ES-I3 (cell line): ENCODE data around the gene NCK1.
"Not testable (repeated sequence)": the region's sequence is repeated elsewhere in the genome, so short reads cannot be mapped to it uniquely, and the experiment has no call there.

Experiments
- H3K36me3 ChIP-seq: 2 replicates; pipeline ENCODE4 v1.6.1; 2013; ENCODE audit warnings: mild to moderate bottlenecking, low read length, control low read depth, moderate library complexity; ENCODE audit not compliant: insufficient read depth
- H3K4me1 ChIP-seq: 2 replicates; pipeline ENCODE4 v1.6.1; 2013; ENCODE audit warnings: mild to moderate bottlenecking, control low read depth, low read length; ENCODE audit not compliant: insufficient read depth
- H3K9ac ChIP-seq: 2 replicates; pipeline ENCODE4 v1.6.1; 2013; ENCODE audit warnings: low read depth, mild to moderate bottlenecking, low read length, moderate library complexity
- H3K9me3 ChIP-seq: 2 replicates; pipeline ENCODE4 v1.6.1; 2013; ENCODE audit warnings: mild to moderate bottlenecking, low read length, moderate library complexity; ENCODE audit not compliant: control insufficient read depth, insufficient read depth

The NCK1 gene

DNA sequence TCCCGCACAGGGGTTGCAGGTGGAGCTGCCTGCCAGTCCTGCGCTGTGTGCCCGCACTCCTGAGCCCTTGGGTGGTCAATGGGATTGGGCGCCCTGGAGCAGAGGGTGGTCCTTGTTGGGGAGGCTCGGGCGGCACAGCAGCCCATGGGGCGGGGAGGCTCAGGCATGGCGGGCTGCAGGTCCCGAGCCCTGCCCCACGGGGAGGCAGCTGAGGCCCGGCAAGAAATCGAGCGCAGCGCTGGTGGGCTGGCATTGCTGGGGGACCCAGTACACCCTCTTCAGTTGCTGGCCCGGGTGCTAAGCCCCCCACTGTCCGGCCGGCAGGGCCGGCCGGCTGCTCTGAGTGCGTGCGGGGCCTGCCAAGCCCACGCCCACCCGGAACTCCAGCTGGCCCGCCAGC lies 27.9 kb downstream of the NCK1 start:
- Histone ChIP-seq H3K36me3 (no peaks in the 10 kb centered on the region), H3K9me3 (no peaks in the 10 kb centered on the region; the same call in 1 of the 2 replicates), H3K4me1 (peaks cover 13% of the 10 kb centered on the region; the same call in 1 of the 2 replicates), H3K9ac (no peak overlapping the region)

- peaks cover 16% of the 10 kb centered on the region; the same call in 1 of the 2 replicates for H3K4me1 ChIP-seq
- H3K9me3 ChIP-seq: no peaks in the 10 kb centered on the region; the same call in 1 of the 2 replicates
- no peaks in the 10 kb centered on the region for H3K36me3 ChIP-seq
- no peak overlapping the region for H3K9ac ChIP-seq
These were observed 30.2 kb downstream of the NCK1 start for GRCh38 chr3:136891934-136892855.

DNA sequence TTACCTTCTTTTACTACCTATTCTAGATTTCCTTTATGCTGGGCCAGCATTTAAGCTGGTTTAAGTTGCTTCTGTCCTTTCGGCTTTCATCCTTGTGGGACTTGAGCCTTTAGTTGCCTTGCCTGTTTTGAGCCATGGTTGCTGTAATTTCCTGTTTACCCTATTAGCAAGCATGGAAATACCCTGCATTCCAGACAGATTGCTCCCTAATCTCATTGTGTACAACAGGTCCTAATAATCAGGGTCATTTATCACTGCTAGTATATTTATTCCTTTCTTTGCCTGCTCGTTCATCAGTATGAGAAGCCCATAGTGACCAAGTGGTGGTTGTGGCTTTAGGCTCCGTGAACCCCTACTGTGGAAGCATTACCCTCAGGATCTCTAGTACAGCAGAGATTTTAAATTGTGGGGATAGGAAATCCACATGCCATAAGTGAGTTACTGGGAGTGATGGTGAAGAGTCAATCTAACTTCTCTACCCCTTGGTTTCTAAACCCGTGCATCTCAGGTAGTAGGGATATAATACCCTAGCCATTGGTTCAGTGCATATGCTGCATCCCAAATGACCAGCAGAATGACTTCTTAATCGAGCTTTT lies 31.9 kb downstream of the NCK1 start:
- no peak overlapping the region for H3K9ac ChIP-seq
- peaks cover 25% of the 10 kb centered on the region; the same call in 1 of the 2 replicates for H3K4me1 ChIP-seq
- no peaks in the 10 kb centered on the region; the same call in 1 of the 2 replicates for H3K9me3 ChIP-seq
- H3K36me3 ChIP-seq: no peaks in the 10 kb centered on the region

DNA sequence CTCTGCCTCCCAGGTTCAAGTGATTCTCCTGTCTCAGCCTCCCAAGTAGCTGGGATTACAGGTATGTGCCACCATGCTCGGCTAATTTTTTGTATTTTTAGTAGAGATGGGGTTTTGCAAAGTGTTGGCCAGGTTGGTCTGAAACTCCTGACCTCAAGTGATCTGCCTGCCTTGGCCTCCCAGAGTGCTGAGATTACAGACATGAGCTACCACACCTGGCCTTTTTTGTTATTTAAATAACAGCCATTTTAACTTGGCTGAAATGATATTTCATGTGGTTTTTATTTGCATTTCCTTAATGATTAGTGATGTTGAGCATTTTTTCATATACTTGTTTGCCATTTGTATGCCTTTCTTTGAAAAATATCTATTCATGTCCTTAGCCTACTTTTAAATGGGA lies 35.2 kb downstream of the NCK1 start:
- not testable (repeated sequence) for H3K9me3 ChIP-seq, H3K9ac ChIP-seq, H3K36me3 ChIP-seq
- peaks cover 31% of the 10 kb centered on the region; the same call in 1 of the 2 replicates for H3K4me1 ChIP-seq

- no peak overlapping the region for H3K9ac ChIP-seq
- H3K9me3 ChIP-seq: peaks cover 2% of the 10 kb centered on the region; the same call in 1 of the 2 replicates
- H3K36me3 ChIP-seq: no peaks in the 10 kb centered on the region
- peaks cover 26% of the 10 kb centered on the region; the same call in 1 of the 2 replicates for H3K4me1 ChIP-seq
These were observed 36.5 kb downstream of the NCK1 start for GRCh38 chr3:136898549-136898948.

- Histone ChIP-seq H3K9me3 (peaks cover 2% of the 10 kb centered on the region; the same call in 1 of the 2 replicates), H3K36me3 (no peaks in the 10 kb centered on the region), H3K4me1 (peaks cover 22% of the 10 kb centered on the region; the same call in 1 of the 2 replicates), H3K9ac (no peak overlapping the region)
These were observed 36.9 kb downstream of the NCK1 start for GRCh38 chr3:136898954-136899353.

GRCh38 chr3:136899622-136900158 lies 37.7 kb downstream of the NCK1 start:
- Histone ChIP-seq H3K36me3 (no peaks in the 10 kb centered on the region), H3K9me3 (peaks cover 2% of the 10 kb centered on the region; the same call in 1 of the 2 replicates), H3K9ac (no peak overlapping the region), H3K4me1 (peaks cover 18% of the 10 kb centered on the region; the same call in 1 of the 2 replicates)

- H3K36me3 ChIP-seq, H3K9ac ChIP-seq, H3K9me3 ChIP-seq: not testable (repeated sequence)
- H3K4me1 ChIP-seq: peaks cover 18% of the 10 kb centered on the region; the same call in 1 of the 2 replicates
These were observed 38.7 kb downstream of the NCK1 start for GRCh38 chr3:136900694-136901093.

DNA sequence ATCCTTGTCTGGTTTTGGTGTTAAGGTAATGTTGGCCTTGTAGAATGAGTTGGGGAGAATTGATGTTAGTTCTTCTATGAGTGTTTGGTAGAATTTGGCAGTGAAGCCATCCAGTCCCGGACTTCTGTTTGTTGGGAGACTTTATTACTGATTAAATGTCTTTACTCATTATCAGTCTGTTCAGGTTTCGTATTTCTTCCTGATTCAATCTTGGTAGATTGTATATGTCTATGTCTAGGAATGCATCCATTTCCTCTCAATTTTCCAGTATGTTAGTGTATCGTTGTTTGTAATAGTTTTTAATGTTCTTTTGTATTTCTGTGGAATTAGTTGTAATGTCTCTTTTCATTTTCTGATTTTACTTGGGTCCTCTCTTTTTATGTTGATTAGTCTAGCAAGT lies 39.4 kb downstream of the NCK1 start:
- no peaks in the 10 kb centered on the region for H3K36me3 ChIP-seq
- H3K9ac ChIP-seq: no peak overlapping the region
- peaks cover 2% of the 10 kb centered on the region; the same call in 1 of the 2 replicates for H3K9me3 ChIP-seq
- H3K4me1 ChIP-seq: peaks cover 18% of the 10 kb centered on the region; the same call in 1 of the 2 replicates

- not testable (repeated sequence) for H3K36me3 ChIP-seq, H3K9ac ChIP-seq, H3K9me3 ChIP-seq
- H3K4me1 ChIP-seq: peaks cover 21% of the 10 kb centered on the region
These were observed 40.5 kb downstream of the NCK1 start for GRCh38 chr3:136902530-136902929.

DNA sequence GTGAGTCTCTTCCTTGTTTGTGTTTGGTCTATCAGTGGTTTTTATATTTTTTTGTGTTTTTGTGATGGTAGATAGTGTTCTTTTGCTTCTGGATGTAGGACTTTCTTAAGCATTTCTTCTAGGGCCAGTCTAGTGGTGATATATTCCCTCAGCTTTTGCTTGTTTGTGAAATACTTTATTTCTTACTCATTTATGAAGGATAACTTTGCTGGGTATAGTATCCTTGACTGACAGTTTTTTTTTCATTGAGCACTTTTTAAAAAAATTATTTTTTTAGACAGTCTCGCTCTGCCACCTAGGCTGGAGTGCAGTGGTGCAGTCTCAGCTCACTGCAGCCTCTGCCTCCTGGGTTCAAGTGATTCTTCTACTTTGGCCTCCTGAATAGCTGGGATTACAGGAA lies 41.9 kb downstream of the NCK1 start:
- no peak overlapping the region for H3K9ac ChIP-seq
- peaks cover 2% of the 10 kb centered on the region; the same call in 1 of the 2 replicates for H3K9me3 ChIP-seq
- H3K36me3 ChIP-seq: no peaks in the 10 kb centered on the region
- H3K4me1 ChIP-seq: peaks cover 15% of the 10 kb centered on the region

DNA sequence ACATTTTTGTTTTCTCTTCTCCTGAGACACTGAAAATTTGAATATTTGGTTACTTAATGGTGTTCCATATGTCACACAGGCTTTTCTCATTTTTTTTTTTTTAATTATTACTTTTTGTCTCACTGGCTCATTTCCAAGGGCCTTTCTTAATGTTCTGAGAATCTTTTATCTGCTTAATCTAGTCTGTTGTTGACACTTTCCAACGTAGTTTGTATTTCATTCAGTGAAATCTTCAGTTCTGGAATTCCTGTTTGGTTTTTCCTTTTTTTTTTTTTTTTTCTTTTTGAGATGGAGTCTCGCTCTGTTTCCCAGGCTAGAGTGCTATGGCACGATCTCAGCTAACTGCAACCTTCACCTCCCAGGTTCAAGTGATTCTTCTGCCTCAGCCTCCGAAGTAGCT lies 42.7 kb downstream of the NCK1 start:
- no peak overlapping the region for H3K9ac ChIP-seq
- peaks cover 2% of the 10 kb centered on the region; the same call in 1 of the 2 replicates for H3K9me3 ChIP-seq
- no peaks in the 10 kb centered on the region for H3K36me3 ChIP-seq
- H3K4me1 ChIP-seq: peaks cover 12% of the 10 kb centered on the region

- no peak overlapping the region for H3K9ac ChIP-seq
- no peaks in the 10 kb centered on the region; the same call in 1 of the 2 replicates for H3K9me3 ChIP-seq
- peaks cover 12% of the 10 kb centered on the region for H3K4me1 ChIP-seq
- H3K36me3 ChIP-seq: no peaks in the 10 kb centered on the region
These were observed 43.5 kb downstream of the NCK1 start for GRCh38 chr3:136905549-136905948.

DNA sequence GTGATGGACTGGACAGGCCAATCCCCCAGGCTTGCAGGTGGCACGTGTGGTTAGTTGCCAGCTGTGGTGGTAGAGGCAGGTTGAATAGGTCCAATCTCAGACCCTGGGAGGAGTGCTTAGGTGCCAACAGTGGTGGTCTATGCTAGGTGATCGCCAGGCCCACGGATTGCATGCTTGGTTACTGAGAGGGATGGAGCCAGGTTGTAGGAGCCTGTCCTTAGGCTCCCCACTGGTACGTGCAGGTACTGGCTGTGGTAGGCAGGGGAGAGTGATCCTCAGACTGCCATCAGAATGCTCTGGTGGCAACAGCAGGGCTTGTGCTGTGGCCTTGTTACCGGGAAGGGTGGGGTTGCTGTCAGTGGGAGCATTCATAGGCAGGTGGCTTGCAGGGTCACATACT lies 44.7 kb downstream of the NCK1 start:
- no peaks in the 10 kb centered on the region for H3K36me3 ChIP-seq
- peaks cover 9% of the 10 kb centered on the region for H3K4me1 ChIP-seq
- no peaks in the 10 kb centered on the region; the same call in 1 of the 2 replicates for H3K9me3 ChIP-seq
- no peak overlapping the region for H3K9ac ChIP-seq
